ENCODE data around the gene DPP7.
"Not testable (repeated sequence)": the region's sequence is repeated elsewhere in the genome, so short reads cannot be mapped to it uniquely, and the experiment has no call there.

Gene DPP7

GRCh38 chr9:137140151-137141012 is 25.8 kb upstream of the DPP7 start:
- no peak overlapping the region for H3K4me3 ChIP-seq (ENCODE audit: low read depth, low read length)
- TF ChIP-seq, protein P1, sequence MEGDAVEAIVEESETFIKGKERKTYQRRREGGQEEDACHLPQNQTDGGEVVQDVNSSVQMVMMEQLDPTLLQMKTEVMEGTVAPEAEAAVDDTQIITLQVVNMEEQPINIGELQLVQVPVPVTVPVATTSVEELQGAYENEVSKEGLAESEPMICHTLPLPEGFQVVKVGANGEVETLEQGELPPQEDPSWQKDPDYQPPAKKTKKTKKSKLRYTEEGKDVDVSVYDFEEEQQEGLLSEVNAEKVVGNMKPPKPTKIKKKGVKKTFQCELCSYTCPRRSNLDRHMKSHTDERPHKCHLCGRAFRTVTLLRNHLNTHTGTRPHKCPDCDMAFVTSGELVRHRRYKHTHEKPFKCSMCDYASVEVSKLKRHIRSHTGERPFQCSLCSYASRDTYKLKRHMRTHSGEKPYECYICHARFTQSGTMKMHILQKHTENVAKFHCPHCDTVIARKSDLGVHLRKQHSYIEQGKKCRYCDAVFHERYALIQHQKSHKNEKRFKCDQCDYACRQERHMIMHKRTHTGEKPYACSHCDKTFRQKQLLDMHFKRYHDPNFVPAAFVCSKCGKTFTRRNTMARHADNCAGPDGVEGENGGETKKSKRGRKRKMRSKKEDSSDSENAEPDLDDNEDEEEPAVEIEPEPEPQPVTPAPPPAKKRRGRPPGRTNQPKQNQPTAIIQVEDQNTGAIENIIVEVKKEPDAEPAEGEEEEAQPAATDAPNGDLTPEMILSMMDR (IDR thresholded peaks at IDR 0.05; ENCODE audit: low read depth, low read length) = no peak

- TF ChIP-seq, protein P1 (IDR thresholded peaks at IDR 0.05; ENCODE audit: low read depth, low read length) = no peak
- no peak overlapping the region for H3K4me3 ChIP-seq (ENCODE audit: low read depth, low read length)
Measured at GRCh38 chr9:137139468-137140150, 25.1 kb upstream of the DPP7 start.

DNA sequence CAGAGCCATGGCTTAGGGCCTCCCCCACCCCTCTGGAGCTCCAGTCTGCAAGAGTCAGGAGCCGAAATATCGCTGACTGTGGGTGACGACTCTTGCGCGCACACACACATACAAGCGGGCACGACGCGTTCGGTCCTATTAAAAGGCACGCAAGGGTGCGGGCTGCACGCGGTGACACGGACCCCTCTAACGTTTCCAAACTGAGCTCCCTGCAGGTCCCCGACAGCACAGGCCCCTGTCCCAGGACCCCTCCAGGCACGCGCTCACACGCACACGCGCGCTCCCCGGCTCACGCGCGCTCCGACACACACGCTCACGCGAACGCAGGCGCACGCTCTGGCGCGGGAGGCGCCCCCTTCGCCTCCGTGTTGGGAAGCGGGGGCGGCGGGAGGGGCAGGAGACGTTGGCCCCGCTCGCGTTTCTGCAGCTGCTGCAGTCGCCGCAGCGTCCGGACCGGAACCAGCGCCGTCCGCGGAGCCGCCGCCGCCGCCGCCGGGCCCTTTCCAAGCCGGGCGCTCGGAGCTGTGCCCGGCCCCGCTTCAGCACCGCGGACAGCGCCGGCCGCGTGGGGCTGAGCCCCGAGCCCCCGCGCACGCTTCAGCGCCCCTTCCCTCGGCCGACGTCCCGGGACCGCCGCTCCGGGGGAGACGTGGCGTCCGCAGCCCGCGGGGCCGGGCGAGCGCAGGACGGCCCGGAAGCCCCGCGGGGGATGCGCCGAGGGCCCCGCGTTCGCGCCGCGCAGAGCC is 24.4 kb upstream of the DPP7 start, which contains the start of gene GRIN1:
Gene GRIN1, plus strand, starts transcription at position 433 of the 746 bp plus-strand sequence. CDS start 333 bp downstream, outside the sequence.
- no peak within 1 kb of the TSS for H3K4me3 ChIP-seq (ENCODE audit: low read depth, low read length)
- TF ChIP-seq, protein P1 (IDR thresholded peaks at IDR 0.05; ENCODE audit: low read depth, low read length) = no peak

DNA sequence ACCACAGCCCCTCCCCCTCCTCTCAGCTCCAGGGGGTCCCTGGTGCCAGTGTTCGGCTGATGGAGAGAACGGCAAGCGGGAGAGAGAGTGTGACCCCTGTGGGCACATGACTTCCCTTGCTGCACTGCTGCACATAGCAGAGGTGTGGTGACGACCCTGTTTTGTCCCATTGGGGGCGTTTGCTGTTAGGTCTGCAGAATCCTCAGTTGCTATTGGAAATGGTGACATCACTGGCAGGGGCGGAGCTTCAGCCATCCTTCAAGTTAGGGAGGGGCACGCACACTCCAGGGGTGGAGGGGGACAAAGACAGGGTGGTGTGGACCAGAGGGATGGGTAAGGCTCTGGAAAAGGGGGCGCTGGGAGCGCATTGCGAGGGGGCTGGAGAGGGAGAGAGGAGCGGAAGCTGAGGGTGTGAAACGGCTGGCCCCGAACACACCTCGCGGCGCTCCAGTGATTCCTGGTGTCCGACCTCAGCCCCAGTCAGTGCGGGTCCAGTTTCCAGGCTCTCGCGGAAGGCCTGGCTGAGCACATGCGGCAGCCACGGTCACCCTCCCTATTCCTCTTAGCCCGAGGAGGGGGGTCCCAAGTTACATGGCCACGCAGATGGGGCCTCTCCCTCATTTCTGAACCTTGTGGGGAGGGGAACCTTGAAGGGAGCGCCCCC is 23.7 kb upstream of the DPP7 start:
- H3K4me3 ChIP-seq (ENCODE audit: low read depth, low read length) = no peak overlapping the region
- TF ChIP-seq, protein P1 (IDR thresholded peaks at IDR 0.05; ENCODE audit: low read depth, low read length) = no peak

GRCh38 chr9:137136881-137137607 is 22.5 kb upstream of the DPP7 start:
- H3K4me3 ChIP-seq (ENCODE audit: low read depth, low read length) = no peak overlapping the region
- TF ChIP-seq, protein P1 (IDR thresholded peaks at IDR 0.05; ENCODE audit: low read depth, low read length) = no peak

DNA sequence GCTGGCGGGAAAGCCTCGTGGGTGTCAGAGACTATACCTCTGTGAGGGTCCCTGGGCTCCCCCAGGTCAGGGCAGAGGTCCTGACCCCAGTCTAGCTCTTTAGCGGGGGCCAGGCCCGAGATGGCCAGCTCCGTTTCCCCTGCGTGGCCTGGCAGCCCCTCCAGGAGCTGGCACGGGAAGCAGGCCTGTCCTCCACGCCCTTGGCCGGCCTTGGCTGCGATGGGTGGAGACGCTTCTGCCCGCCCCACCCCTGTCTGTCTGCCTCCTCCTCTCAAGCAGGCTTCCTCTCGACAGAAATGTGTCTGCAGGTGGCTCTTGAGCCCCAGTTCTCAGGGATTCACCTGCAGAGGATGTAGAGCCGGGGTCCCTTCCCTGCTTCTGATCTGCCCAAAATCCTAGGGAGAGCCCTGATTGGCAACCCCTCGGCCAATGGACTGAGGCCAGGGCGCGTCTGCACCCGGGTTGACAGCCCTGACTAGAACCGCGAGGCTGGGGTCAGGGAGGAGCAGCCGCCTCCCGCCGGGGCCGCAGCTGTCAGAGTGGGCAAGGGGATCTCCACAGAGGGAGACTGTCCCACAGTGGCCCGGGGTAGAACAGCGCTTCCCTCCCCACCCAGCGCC is 21.8 kb upstream of the DPP7 start:
- no peak overlapping the region for H3K4me3 ChIP-seq (ENCODE audit: low read depth, low read length)
- TF ChIP-seq, protein P1 (IDR thresholded peaks at IDR 0.05; ENCODE audit: low read depth, low read length) = no peak

GRCh38 chr9:137135154-137135553 is 20.6 kb upstream of the DPP7 start:
- not testable (repeated sequence) for H3K4me3 ChIP-seq (ENCODE audit: low read depth, low read length)

All from WI38 (cell line).